Fibroblast of upper back skin (primary cell): ENCODE data around the gene KRTAP10-6.
"Not testable (repeated sequence)": the region's sequence is repeated elsewhere in the genome, so short reads cannot be mapped to it uniquely, and the experiment has no call there.

Experiments
- DNase-seq: peaks from one replicate; pipeline ENCODE4 v3.0.0-alpha.2; 2013

The KRTAP10-6 gene

GRCh38 chr21:44616591-44616926 is 24.3 kb upstream of the KRTAP10-6 start:
- DNase-seq = no peak

GRCh38 chr21:44615911-44616590 is 23.7 kb upstream of the KRTAP10-6 start:
- no peak for DNase-seq

- no peak for DNase-seq
Measured at GRCh38 chr21:44615466-44615865, 23.2 kb upstream of the KRTAP10-6 start.

- DNase-seq = no peak
Measured at GRCh38 chr21:44614961-44615391, 22.7 kb upstream of the KRTAP10-6 start.

GRCh38 chr21:44614161-44614631 is 21.9 kb upstream of the KRTAP10-6 start:
- DNase-seq = no peak

GRCh38 chr21:44613386-44614155 is 21.3 kb upstream of the KRTAP10-6 start:
- DNase-seq = no peak

GRCh38 chr21:44612669-44613229 is 20.4 kb upstream of the KRTAP10-6 start:
- DNase-seq = no peak

GRCh38 chr21:44612029-44612486 is 19.8 kb upstream of the KRTAP10-6 start, which contains the start of gene KRTAP10-8:
Gene KRTAP10-8 (plus strand): TSS chr21:44612079. CDS start chr21:44612101, 22 bp downstream.
- DNase-seq = no peak

GRCh38 chr21:44611551-44611950 is 19.2 kb upstream of the KRTAP10-6 start:
- DNase-seq = no peak

GRCh38 chr21:44610157-44610843 is 18.0 kb upstream of the KRTAP10-6 start:
- not testable (repeated sequence) for DNase-seq

- DNase-seq = no peak
Measured at GRCh38 chr21:44609193-44609592, 16.9 kb upstream of the KRTAP10-6 start.

- DNase-seq = no peak
Measured at GRCh38 chr21:44606495-44606894, 14.2 kb upstream of the KRTAP10-6 start.

GRCh38 chr21:44603911-44604310 is 11.6 kb upstream of the KRTAP10-6 start:
- DNase-seq = no peak

GRCh38 chr21:44603109-44603875 is 11.0 kb upstream of the KRTAP10-6 start:
- no peak for DNase-seq

- no peak for DNase-seq
Measured at GRCh38 chr21:44602463-44602850, 10.2 kb upstream of the KRTAP10-6 start.

- DNase-seq = no peak
Measured at GRCh38 chr21:44601596-44602462, 9.5 kb upstream of the KRTAP10-6 start.

GRCh38 chr21:44601091-44601490 is 8.8 kb upstream of the KRTAP10-6 start:
- DNase-seq = not testable (repeated sequence)

- not testable (repeated sequence) for DNase-seq
Measured at GRCh38 chr21:44600118-44600978, 8.0 kb upstream of the KRTAP10-6 start, which contains the start of gene KRTAP10-7. Gene KRTAP10-7 (plus strand): TSS chr21:44600597. CDS start chr21:44600622, 25 bp downstream.

- no peak for DNase-seq
Measured at GRCh38 chr21:44599264-44600029, 7.1 kb upstream of the KRTAP10-6 start.
